IPS DF 6.9 (cell line): ENCODE measurements around the gene EPN1.

ENCODE experiments used
- DNase-seq: peaks from one replicate; pipeline ENCODE4 v3.0.0-alpha.2; 2013; ENCODE audit warnings: low read depth, low spot score
- H3K27ac ChIP-seq: one replicate; pipeline ENCODE4 v1.5.1; 2013; ENCODE audit warnings: low read length, control low read depth
- H3K27me3 ChIP-seq: 2 replicates; pipeline ENCODE4 v1.6.1; 2013; ENCODE audit warnings: mild to moderate bottlenecking, low read length; ENCODE audit not compliant: control insufficient read depth, insufficient read depth
- H3K36me3 ChIP-seq: 2 replicates; pipeline ENCODE4 v1.6.1; 2013; ENCODE audit warnings: low read length; ENCODE audit not compliant: control insufficient read depth, insufficient read depth
- H3K4me1 ChIP-seq: 2 replicates; pipeline ENCODE4 v1.6.1; 2013; ENCODE audit warnings: low read length; ENCODE audit not compliant: control insufficient read depth, insufficient read depth
- H3K4me3 ChIP-seq: 2 replicates; pipeline ENCODE4 v1.5.1; 2013; ENCODE audit warnings: mild to moderate bottlenecking, low read length
- H3K9me3 ChIP-seq: 2 replicates; pipeline ENCODE4 v1.6.1; 2013; ENCODE audit warnings: low read length, inconsistent platforms; ENCODE audit not compliant: control insufficient read depth, insufficient read depth
- WGBS: extraction: QIAGEN DNeasy Blood & Tissue Kit; methylation state at CpG from one replicate; pipeline ENCODE4 v1.1.7; 2013; ENCODE audit warnings: mixed read lengths, missing lambda C conversion rate; ENCODE audit not compliant: insufficient read length, insufficient coverage; 5-methylcytosine and 5-hydroxymethylcytosine counted together

EPN1 gene

DNA sequence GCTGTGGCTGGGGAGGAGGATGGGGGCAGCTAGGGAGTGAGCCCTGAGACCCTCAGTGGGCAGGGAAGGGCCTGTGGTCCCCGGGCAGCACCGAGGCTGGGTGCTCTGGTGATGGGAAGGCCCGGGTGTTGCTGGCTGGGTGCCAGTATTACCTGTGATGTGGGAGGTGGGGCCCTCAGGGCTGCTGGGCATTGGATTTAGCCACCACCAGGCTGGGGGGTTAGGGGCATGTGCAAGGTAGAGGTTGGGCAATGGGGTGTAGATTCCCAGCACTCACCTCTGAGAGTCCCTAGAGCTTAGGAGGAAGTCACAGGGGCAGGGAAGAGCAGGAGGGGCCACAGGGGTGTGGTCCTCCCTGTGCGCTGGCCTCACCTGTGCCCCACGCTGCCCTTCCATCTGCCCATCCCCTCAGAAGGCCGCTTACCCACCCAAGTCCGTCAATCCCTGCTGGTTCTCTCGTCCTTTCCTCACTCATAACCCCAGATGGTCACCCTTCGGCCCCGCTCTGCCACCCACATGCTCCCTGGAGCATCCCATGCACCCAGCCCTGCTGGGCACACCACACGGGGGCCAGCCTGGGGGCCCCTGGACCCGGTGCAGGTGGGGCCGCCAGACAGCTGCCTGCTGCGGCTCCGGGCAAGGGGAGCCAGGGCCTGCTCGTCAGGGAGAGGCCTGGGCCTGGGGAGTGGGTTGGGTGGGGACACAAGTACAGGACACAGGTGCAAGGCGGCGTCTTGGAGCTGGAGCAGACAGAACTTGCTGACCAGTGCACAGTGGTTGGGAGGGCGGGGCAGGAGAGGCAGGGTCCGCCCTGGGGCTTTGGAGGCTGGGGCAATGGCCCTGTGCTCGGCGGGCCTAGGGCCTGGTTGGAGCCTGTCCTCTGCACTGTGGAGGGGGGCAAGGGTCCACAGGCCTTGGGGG is 12.5 kb downstream of the EPN1 start:
- DNase-seq, result no peak
- Histone ChIP-seq H3K27me3 (no peaks in the 10 kb centered on the region), H3K36me3 (peaks cover 34% of the 10 kb centered on the region), H3K4me1 (no peaks in the 10 kb centered on the region), H3K27ac (no peak overlapping the region), H3K9me3 (no peaks in the 10 kb centered on the region), H3K4me3 (no peak overlapping the region)
- WGBS, result no CpG with 5 or more reads among the region's 22 CpGs

DNA sequence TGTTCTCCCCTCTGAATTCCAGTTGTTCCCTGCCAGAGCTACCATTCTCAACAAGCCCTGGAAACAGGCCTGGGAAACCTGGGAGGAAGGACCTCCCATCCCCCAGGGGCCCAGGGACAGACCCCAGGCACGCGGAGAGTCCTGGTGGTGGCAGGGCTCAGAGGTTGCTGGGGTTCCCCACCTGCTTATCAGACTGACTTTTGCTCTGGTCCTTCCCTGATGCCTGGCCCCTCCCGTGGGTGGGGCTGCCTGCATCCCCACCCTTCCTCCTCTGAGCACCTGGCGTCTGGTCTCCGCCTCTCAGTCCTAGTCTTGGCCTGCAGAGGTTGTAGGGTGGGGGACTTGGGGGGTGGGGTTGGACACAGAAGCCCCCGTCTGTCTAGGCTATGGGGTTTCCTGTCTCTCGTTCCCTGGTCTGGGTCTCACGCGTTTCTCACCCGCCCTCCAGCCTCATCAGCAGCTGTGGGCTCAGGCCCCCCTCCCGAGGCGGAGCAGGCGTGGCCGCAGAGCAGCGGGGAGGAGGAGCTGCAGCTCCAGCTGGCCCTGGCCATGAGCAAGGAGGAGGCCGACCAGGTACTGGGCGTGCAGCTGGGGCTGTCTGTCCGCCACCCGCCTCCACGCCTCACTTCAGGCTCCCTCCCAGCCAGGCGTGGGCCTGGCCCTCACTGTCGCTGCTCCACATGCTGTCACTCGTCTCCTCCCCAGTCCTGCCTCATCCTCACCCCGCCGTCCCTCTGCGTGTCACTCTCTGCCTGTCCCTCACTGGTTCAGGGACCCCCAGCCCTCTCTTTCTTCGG is 13.6 kb downstream of the EPN1 start:
- H3K4me3 ChIP-seq, result no peak overlapping the region
- no peak for DNase-seq
- no peaks in the 10 kb centered on the region for H3K9me3 ChIP-seq
- H3K36me3 ChIP-seq, result peaks cover 42% of the 10 kb centered on the region
- no CpG with 5 or more reads among the region's 27 CpGs for WGBS
- no peak overlapping the region for H3K27ac ChIP-seq
- H3K4me1 ChIP-seq, result no peaks in the 10 kb centered on the region
- H3K27me3 ChIP-seq, result no peaks in the 10 kb centered on the region

DNA sequence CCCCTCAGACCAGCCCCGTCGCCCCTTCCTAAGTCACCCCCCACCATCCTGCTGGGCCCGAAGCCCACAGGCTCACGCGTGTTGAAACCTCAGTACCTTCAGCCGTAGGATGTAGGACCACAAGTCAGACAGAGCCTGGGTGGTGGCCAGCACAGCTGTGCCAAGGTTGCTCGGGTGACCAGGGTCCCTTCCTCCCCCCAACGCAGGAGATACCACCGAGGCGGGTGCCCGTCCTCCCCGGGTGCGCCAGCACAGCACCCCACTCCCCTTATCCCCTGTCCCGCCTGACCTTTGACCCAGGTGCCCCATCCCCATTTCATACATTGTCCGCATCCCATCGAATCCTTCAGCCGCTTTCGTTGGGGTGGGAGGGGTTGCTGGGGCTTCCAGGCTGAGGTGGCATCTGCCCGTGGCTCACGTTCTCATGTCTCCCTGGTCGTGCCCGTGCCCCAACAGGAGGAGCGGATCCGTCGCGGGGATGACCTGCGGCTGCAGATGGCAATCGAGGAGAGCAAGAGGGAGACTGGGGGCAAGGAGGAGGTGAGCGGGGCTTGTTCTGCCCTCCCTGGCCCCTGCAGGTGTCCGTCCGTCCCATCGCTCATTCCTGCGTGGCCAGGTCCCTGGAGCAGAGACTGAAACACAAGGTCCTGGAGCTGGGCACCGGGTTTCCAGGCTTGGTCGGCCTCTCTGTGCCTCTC is 14.5 kb downstream of the EPN1 start:
- Histone ChIP-seq H3K36me3 (peaks cover 46% of the 10 kb centered on the region), H3K4me3 (no peak overlapping the region), H3K4me1 (no peaks in the 10 kb centered on the region), H3K9me3 (no peaks in the 10 kb centered on the region), H3K27ac (no peak overlapping the region), H3K27me3 (no peaks in the 10 kb centered on the region)
- no CpG with 5 or more reads among the region's 35 CpGs for WGBS
- no peak for DNase-seq

DNA sequence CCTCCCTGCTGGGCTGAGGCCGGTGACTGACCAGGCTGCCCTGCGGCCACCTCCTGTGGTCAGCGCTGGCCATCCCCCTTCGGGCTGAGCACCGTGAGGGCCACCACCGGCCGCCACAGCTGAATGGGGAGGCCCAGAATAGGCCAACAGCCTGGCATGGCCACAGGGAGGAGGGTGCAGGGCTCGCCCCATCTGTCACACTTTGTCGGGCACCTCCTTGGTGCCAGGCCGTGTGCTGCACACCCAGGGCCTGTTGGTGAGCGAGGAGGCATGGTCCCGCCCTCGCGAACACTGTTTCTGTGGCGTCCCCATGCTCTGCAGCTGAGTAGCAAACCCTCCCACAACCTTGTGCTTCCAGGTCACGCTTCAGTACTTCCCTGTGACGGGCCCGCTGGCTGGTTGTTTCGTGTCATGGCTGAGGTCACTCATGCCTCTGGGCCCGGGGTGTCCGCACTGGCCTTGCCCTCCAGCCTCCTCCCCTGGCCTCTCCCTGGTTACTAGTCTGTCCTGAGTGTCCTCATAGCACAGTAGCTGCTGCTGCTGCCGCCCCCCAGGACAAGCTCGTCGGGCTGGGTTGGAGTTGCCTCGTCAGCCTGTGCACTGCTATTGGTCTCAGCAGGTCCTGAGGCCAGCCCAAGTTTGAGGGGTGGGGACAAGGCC is 15.2 kb downstream of the EPN1 start:
- H3K36me3 ChIP-seq, result peaks cover 47% of the 10 kb centered on the region
- no CpG with 5 or more reads among the region's 25 CpGs for WGBS

DNA sequence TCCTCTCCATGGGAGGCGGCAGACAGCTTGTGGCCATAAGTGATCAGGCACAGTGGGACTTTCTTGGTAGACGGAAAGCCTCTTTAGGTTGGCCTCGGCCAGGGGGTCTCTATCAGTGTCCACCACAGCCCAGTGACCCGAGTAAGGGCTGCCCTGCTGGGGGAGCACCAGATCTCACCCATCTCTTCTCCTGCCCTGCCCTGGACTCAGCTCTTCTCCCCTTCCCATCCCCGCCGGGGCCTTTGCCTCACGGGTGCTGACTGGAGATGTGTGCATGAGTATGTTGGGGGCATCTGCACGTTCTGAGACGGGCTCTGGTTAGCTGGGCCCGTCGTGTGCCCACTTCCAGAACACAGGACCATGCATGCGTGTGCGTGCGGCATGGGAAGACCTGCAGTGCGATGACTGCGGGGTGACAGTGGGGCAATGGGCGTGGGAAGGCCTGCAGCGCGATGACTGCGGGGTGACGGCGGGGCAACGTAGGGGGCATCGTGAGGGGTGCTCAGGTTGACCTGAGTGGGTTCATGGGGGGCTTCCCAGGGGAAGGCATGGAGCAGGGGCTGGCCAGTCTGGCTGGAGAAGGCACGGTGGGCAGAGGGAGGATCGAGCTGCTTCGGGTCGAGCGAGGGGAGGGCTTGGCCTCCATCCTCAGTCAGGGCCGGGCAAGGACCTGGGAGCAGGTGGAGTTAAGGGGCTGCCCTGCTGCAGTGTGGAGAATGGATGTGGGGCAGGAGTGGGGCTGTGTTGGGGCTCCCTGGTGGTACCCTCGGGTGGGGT is 15.9 kb downstream of the EPN1 start:
- Histone ChIP-seq H3K9me3 (no peaks in the 10 kb centered on the region), H3K4me1 (no peaks in the 10 kb centered on the region), H3K36me3 (peaks cover 51% of the 10 kb centered on the region), H3K27me3 (no peaks in the 10 kb centered on the region), H3K27ac (no peak overlapping the region), H3K4me3 (no peak overlapping the region)
- no CpG with 5 or more reads among the region's 31 CpGs for WGBS
- no peak for DNase-seq

More for the DNA sequence above, 15.2 kb downstream of the EPN1 start:
- Histone ChIP-seq H3K4me3 (no peak overlapping the region), H3K27ac (no peak overlapping the region), H3K4me1 (no peaks in the 10 kb centered on the region), H3K27me3 (no peaks in the 10 kb centered on the region), H3K9me3 (no peaks in the 10 kb centered on the region)
- no peak for DNase-seq

DNA sequence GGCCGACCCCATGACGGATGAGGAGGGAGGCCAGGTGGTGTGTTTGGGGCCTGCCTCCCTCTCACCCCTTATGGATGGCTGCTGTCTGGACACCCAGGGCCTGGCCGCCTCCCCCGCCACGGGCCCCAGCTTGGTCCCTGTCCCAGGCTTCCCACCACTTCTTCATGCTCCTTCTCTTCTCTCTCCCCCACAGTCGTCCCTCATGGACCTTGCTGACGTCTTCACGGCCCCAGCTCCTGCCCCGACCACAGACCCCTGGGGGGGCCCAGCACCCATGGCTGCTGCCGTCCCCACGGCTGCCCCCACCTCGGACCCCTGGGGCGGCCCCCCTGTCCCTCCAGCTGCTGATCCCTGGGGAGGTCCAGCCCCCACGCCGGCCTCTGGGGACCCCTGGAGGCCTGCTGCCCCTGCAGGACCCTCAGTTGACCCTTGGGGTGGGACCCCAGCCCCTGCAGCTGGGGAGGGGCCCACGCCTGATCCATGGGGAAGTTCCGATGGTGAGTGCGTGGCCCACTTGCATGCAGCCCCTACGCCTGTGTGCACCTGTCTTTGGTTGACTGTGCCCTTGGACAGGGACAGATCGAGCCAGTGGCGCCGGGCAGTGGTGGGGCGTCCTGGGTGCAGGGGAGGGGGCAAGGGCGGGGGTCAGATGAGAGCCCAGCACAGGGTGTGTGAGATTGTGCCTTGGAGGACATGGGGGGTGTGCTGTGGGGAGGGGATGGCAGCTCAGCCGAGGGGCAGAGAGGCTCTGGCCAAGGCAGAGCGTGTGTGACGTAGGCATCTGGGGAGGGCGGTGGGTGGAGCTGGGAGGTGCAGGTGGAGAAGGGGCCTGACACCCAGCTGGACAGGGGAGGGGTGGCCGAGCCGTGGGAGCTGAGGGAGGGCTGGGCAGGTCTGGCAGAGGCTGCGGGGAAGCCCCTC is 16.8 kb downstream of the EPN1 start:
- WGBS, result no CpG with 5 or more reads among the region's 31 CpGs
- H3K4me3 ChIP-seq, result no peak overlapping the region
- no peaks in the 10 kb centered on the region for H3K9me3 ChIP-seq
- H3K27me3 ChIP-seq, result no peaks in the 10 kb centered on the region
- no peak for DNase-seq
- no peak overlapping the region for H3K27ac ChIP-seq
- no peaks in the 10 kb centered on the region for H3K4me1 ChIP-seq
- H3K36me3 ChIP-seq, result peaks cover 55% of the 10 kb centered on the region

DNA sequence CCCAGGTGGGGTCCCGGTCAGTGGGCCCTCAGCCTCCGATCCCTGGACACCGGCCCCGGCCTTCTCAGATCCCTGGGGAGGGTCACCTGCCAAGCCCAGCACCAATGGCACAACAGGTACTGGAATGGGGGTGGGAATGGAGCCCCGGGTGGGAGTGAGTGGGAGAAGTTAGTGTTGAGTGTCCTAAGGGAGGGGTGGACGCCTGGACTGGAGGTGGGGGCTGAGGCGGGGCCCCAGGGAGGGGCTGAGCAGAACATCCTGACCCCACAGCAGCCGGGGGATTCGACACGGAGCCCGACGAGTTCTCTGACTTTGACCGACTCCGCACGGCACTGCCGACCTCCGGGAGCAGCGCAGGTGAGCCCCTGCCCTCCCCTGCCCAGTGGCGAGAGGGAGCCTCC is 17.7 kb downstream of the EPN1 start:
- no CpG with 5 or more reads among the region's 19 CpGs for WGBS
- Histone ChIP-seq H3K4me1 (no peaks in the 10 kb centered on the region), H3K9me3 (no peaks in the 10 kb centered on the region), H3K36me3 (peaks cover 55% of the 10 kb centered on the region), H3K27me3 (no peaks in the 10 kb centered on the region), H3K4me3 (no peak overlapping the region), H3K27ac (no peak overlapping the region)
- DNase-seq, result no peak

DNA sequence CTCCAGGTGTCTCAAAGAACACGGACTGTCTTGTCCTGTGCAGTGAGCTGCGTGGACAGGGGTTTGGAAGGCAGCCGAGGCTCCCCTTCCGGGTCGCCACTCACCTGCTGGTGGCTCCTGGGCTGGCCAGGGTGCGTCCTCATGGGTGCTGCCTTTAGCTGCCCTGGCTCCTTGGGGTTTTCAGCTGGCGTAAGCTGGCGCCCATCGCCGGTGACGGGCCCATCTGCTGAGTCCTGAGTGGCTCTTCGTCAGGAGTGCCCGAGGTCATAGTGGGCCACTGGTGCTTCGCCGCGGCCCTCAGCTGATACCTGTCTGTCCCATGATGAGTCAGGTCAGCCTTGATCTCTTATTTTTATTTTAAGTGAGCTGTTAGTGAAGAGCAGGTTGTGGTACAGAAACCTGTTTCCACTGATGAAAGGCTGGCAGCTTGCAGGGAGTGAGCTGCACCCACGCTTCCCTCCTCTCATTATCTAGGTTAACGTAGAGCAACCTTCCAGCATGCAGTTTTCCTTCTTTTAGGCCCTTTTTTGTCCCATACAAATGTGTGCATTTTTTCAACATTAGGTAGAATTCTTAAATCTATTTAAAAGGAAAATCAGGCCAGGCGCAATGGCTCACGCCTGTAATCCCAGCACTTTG is 18.4 kb downstream of the EPN1 start:
- no peak for DNase-seq
- no peaks in the 10 kb centered on the region for H3K9me3 ChIP-seq
- WGBS, result no CpG with 5 or more reads among the region's 20 CpGs
- H3K27ac ChIP-seq, result no peak overlapping the region
- no peaks in the 10 kb centered on the region for H3K4me1 ChIP-seq
- H3K36me3 ChIP-seq, result peaks cover 52% of the 10 kb centered on the region
- H3K4me3 ChIP-seq, result no peak overlapping the region
- H3K27me3 ChIP-seq, result no peaks in the 10 kb centered on the region
